H9 (cell line): Measurements from ENCODE around the gene GALNT12. TPM values are rescaled to one million over a fixed set of nuclear protein-coding genes. Genes with fewer than 3 reads are reported as not detected.

Experiments
- DNase-seq: peaks from one replicate; pipeline ENCODE4 v3.0.0-alpha.2; 2017
- H2AFZ ChIP-seq: one replicate; pipeline ENCODE4 v1.6.1; 2013; ENCODE audit warnings: mild to moderate bottlenecking, low read length, control low read depth, moderate library complexity
- H2AK5ac ChIP-seq: 2 replicates; pipeline ENCODE4 v1.6.1; 2013; ENCODE audit warnings: low read length, control low read depth, mixed read lengths; ENCODE audit not compliant: insufficient read length
- H2BK120ac ChIP-seq: one replicate; pipeline ENCODE4 v1.6.1; 2013; ENCODE audit warnings: low read depth, mild to moderate bottlenecking, low read length, control low read depth, inconsistent platforms; ENCODE audit not compliant: poor library complexity, severe bottlenecking
- H2BK12ac ChIP-seq: 2 replicates; pipeline ENCODE4 v1.6.1; 2013; ENCODE audit warnings: low read length, control low read depth, mixed read lengths, low read depth; ENCODE audit not compliant: insufficient read length
- H2BK15ac ChIP-seq: 2 replicates; pipeline ENCODE4 v1.6.1; 2013; ENCODE audit warnings: low read depth, low read length, control low read depth
- H2BK20ac ChIP-seq: one replicate; pipeline ENCODE4 v1.6.1; 2013; ENCODE audit warnings: low read depth, mild to moderate bottlenecking, low read length, control low read depth, inconsistent platforms; ENCODE audit not compliant: poor library complexity, severe bottlenecking
- H2BK5ac ChIP-seq: 2 replicates; pipeline ENCODE4 v1.6.1; 2013; ENCODE audit warnings: low read length, control low read depth, mixed read lengths; ENCODE audit not compliant: insufficient read length
- H3K14ac ChIP-seq: 2 replicates; pipeline ENCODE4 v1.6.1; 2013; ENCODE audit warnings: low read length, control low read depth; ENCODE audit not compliant: insufficient read depth
- H3K18ac ChIP-seq: 2 replicates; pipeline ENCODE4 v1.6.1; 2013; ENCODE audit warnings: low read depth, mild to moderate bottlenecking, mixed read lengths, low read length, control low read depth; ENCODE audit not compliant: insufficient read length
- H3K23ac ChIP-seq: 2 replicates; pipeline ENCODE4 v1.6.1; 2013; ENCODE audit warnings: low read length, control low read depth, mixed read lengths, low read depth; ENCODE audit not compliant: insufficient read length
- H3K23me2 ChIP-seq: 2 replicates; pipeline ENCODE4 v1.6.1; 2013; ENCODE audit warnings: low read depth, mild to moderate bottlenecking, mixed read lengths, low read length, control low read depth; ENCODE audit not compliant: insufficient read length, poor library complexity, severe bottlenecking
- H3K27ac ChIP-seq: 2 replicates; pipeline ENCODE4 v1.5.1; 2013; ENCODE audit warnings: low read length, control low read depth, mixed read lengths, low read depth; ENCODE audit not compliant: insufficient read length
- H3K27me3 ChIP-seq: 2 replicates; pipeline ENCODE4 v1.6.1; 2013; ENCODE audit warnings: low read length, control low read depth, inconsistent platforms; ENCODE audit not compliant: insufficient read depth
- H3K4ac ChIP-seq: 2 replicates; pipeline ENCODE4 v1.6.1; 2013; ENCODE audit warnings: low read depth, mild to moderate bottlenecking, control low read depth, inconsistent platforms, low read length, moderate library complexity
- H3K4me1 ChIP-seq: 2 replicates; pipeline ENCODE4 v1.6.1; 2013; ENCODE audit warnings: low read length, control low read depth, inconsistent platforms; ENCODE audit not compliant: insufficient read depth
- H3K4me2 ChIP-seq: 2 replicates; pipeline ENCODE4 v1.6.1; 2013; ENCODE audit warnings: low read length, control low read depth, mixed read lengths; ENCODE audit not compliant: insufficient read length, insufficient read depth
- H3K56ac ChIP-seq: 2 replicates; pipeline ENCODE4 v1.6.1; 2013; ENCODE audit warnings: low read depth, mild to moderate bottlenecking, mixed read lengths, low read length, control low read depth; ENCODE audit not compliant: insufficient read length
- H3K79me1 ChIP-seq: 2 replicates; pipeline ENCODE4 v1.6.1; 2013; ENCODE audit warnings: low read depth, mild to moderate bottlenecking, moderate library complexity, low read length, control low read depth, inconsistent platforms; ENCODE audit not compliant: insufficient read depth, poor library complexity, severe bottlenecking
- H3K79me2 ChIP-seq: 2 replicates; pipeline ENCODE4 v1.6.1; 2013; ENCODE audit warnings: low read length, control low read depth, inconsistent platforms; ENCODE audit not compliant: insufficient read depth
- H3K9ac ChIP-seq: 2 replicates; pipeline ENCODE4 v1.6.1; 2013; ENCODE audit warnings: low read length, control low read depth, mixed read lengths; ENCODE audit not compliant: insufficient read length; ENCODE audit errors: extremely low read depth
- H3K9me3 ChIP-seq: one replicate; pipeline ENCODE4 v1.6.1; 2013; ENCODE audit warnings: low read depth, low read length, inconsistent platforms; ENCODE audit not compliant: control insufficient read depth
- H3T11ph ChIP-seq: one replicate; pipeline ENCODE4 v1.6.1; 2013; ENCODE audit warnings: mild to moderate bottlenecking, low read length, control low read depth, inconsistent platforms
- H4K20me1 ChIP-seq: one replicate; pipeline ENCODE4 v1.6.1; 2013; ENCODE audit not compliant: control insufficient read depth, insufficient read length, insufficient read depth
- H4K5ac ChIP-seq: 2 replicates; pipeline ENCODE4 v1.6.1; 2013; ENCODE audit warnings: low read depth, mild to moderate bottlenecking, mixed read lengths, low read length, control low read depth; ENCODE audit not compliant: insufficient read length
- H4K8ac ChIP-seq: replicated peaks from 2 replicates; pipeline ENCODE4 v1.6.1; 2013; ENCODE audit warnings: low read length, control low read depth, mixed read lengths, low read depth; ENCODE audit not compliant: insufficient read length
- H4K91ac ChIP-seq: 2 replicates; pipeline ENCODE4 v1.6.1; 2013; ENCODE audit warnings: low read depth, mild to moderate bottlenecking, moderate library complexity, mixed read lengths, low read length, control low read depth; ENCODE audit not compliant: insufficient read length
- H3K27ac Mint-ChIP-seq, 3 experiments: 2 replicates in 2 of 3; 3 replicates in 1 of 3; pipeline ENCODE4 v1.8.0; 2020 to 2021; ENCODE audit warnings: mixed read lengths in 3 of 3, mild to moderate bottlenecking in 1 of 3, moderate library complexity in 1 of 3
- H3K27me3 Mint-ChIP-seq: 2 replicates; pipeline ENCODE4 v1.8.0; 2021; ENCODE audit warnings: low read depth, mild to moderate bottlenecking, moderate library complexity, mixed read lengths
- H3K36me3 Mint-ChIP-seq, 3 experiments: 2 replicates in 2 of 3; 3 replicates in 1 of 3; pipeline ENCODE4 v1.8.0; 2020 to 2021; ENCODE audit warnings: low read depth in 3 of 3, mixed read lengths in 3 of 3; ENCODE audit not compliant: insufficient read depth in 1 of 3
- H3K4me1 Mint-ChIP-seq, 2 experiments: 2 replicates each; pipeline ENCODE4 v1.8.0; 2020; ENCODE audit warnings: mixed read lengths in 2 of 2
- H3K4me3 Mint-ChIP-seq, 2 experiments: 2 replicates in 1 of 2; 3 replicates in 1 of 2; pipeline ENCODE4 v1.8.0; 2020 to 2021; ENCODE audit warnings: mild to moderate bottlenecking in 2 of 2, mixed read lengths in 2 of 2, moderate library complexity in 1 of 2
- H3K9me3 Mint-ChIP-seq, 2 experiments: 2 replicates in 1 of 2; 3 replicates in 1 of 2; pipeline ENCODE4 v1.8.0; 2020; ENCODE audit warnings: mild to moderate bottlenecking in 2 of 2, mixed read lengths in 2 of 2, moderate library complexity in 1 of 2
- WGBS: extraction: QIAGEN DNeasy Blood & Tissue Kit; methylation state at CpG from one replicate; pipeline ENCODE4 v1.1.7; 2013; ENCODE audit warnings: missing lambda C conversion rate, low lambda C conversion rate, mixed read lengths; ENCODE audit not compliant: insufficient read length; ENCODE audit errors: extremely low coverage; 5-methylcytosine and 5-hydroxymethylcytosine counted together
- total RNA-seq: library from RNA; stranded (reverse); gene quantifications from 2 replicates; pipeline ENCODE4 v1.2.1, GENCODE V29; 2021
- TF ChIP-seq, protein P1 (sequence below): fragments of 200-600 bp; sonication (generic); conservative IDR thresholded peaks from 3 replicates; pipeline ENCODE4 v1.8.0; 2021; ENCODE audit warnings: antibody characterized with exemption, mild to moderate bottlenecking

The GALNT12 gene
- total RNA-seq, 1 experiment from 2014 or later: 18.0 TPM

DNA sequence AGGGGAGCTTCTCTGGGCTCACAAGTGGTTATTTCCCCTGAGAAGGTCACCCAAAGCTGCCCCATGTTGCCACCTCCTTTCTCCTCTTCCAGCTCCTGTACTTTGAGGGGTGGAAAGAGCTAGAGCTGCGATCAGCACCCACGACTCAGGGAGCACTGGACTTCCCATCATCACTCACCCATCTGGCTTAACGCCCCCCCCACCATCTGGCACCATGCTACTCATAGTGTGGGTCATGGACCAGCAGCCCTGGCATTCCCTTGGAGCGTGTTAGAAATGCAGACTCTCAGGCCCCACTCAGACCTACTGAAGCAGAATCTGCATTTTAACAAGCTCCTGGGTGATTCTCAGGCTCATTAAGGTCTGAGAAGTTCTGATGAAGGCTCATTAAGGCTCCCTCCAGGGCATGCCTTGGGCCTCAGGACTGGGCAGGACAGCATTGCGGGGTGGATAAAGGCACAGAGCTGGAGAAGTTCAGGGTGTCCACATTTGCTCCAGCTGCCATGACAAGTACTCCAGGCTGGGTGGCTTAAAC is 67.3 kb downstream of the GALNT12 start:
- H2BK5ac ChIP-seq: no peak overlapping the region
- no peak overlapping the region for H3K27ac Mint-ChIP-seq
- H3K27me3 Mint-ChIP-seq: peaks cover 41% of the 10 kb centered on the region
- no peak overlapping the region for H3K23ac ChIP-seq
- H3K18ac ChIP-seq: no peak overlapping the region
- H3K4me2 ChIP-seq: no peak overlapping the region
- H3K9me3 ChIP-seq: no peaks in the 10 kb centered on the region
- H3K4ac ChIP-seq: no peak overlapping the region
- H3K9me3 Mint-ChIP-seq: no peaks in the 10 kb centered on the region
- H4K5ac ChIP-seq: no peak overlapping the region
- H2AFZ ChIP-seq: no peak overlapping the region
- no peak overlapping the region for H2BK20ac ChIP-seq
- no peaks in the 10 kb centered on the region for H3K79me1 ChIP-seq
- H3K4me1 ChIP-seq: no peaks in the 10 kb centered on the region
- WGBS: no CpG with 5 or more reads among the region's 5 CpGs
- no peak overlapping the region for H2BK12ac ChIP-seq
- no peak overlapping the region for H3K9ac ChIP-seq
- no peaks in the 10 kb centered on the region for H3K36me3 Mint-ChIP-seq
- H3K4me1 Mint-ChIP-seq: no peaks in the 10 kb centered on the region
- no peak overlapping the region for H2BK120ac ChIP-seq
- no peak overlapping the region for H3K27ac ChIP-seq
- no peak overlapping the region for H3K56ac ChIP-seq
- H3K4me3 Mint-ChIP-seq: no peak overlapping the region
- H2AK5ac ChIP-seq: no peak overlapping the region
- TF ChIP-seq, protein P1, sequence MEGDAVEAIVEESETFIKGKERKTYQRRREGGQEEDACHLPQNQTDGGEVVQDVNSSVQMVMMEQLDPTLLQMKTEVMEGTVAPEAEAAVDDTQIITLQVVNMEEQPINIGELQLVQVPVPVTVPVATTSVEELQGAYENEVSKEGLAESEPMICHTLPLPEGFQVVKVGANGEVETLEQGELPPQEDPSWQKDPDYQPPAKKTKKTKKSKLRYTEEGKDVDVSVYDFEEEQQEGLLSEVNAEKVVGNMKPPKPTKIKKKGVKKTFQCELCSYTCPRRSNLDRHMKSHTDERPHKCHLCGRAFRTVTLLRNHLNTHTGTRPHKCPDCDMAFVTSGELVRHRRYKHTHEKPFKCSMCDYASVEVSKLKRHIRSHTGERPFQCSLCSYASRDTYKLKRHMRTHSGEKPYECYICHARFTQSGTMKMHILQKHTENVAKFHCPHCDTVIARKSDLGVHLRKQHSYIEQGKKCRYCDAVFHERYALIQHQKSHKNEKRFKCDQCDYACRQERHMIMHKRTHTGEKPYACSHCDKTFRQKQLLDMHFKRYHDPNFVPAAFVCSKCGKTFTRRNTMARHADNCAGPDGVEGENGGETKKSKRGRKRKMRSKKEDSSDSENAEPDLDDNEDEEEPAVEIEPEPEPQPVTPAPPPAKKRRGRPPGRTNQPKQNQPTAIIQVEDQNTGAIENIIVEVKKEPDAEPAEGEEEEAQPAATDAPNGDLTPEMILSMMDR: no peak
- no peak overlapping the region; the same call in 1 of the 2 replicates for H3K14ac ChIP-seq
- no peaks in the 10 kb centered on the region for H4K20me1 ChIP-seq
- DNase-seq: no peak
- no peak overlapping the region for H2BK15ac ChIP-seq
- H3K23me2 ChIP-seq: no peaks in the 10 kb centered on the region
- no peak overlapping the region for H3T11ph ChIP-seq
- no peak overlapping the region for H4K91ac ChIP-seq
- no peak overlapping the region for H4K8ac ChIP-seq
- no peaks in the 10 kb centered on the region for H3K27me3 ChIP-seq
- no peaks in the 10 kb centered on the region for H3K79me2 ChIP-seq
